Left ventricle myocardium inferior (tissue), 1 donor: ENCODE data around the gene GSK3B. TPM values are rescaled to one million over a fixed set of nuclear protein-coding genes. Genes with fewer than 3 reads are reported as not detected.

ENCODE experiments used
- DNase-seq: peaks from one replicate; pipeline ENCODE4 v3.0.0-alpha.2; 2020
- H3K27ac ChIP-seq: fragments of 200-600 bp; replicated peaks from 2 replicates; pipeline ENCODE4 v1.8.0; 2021
- H3K27me3 ChIP-seq: fragments of 200-600 bp; 2 replicates; pipeline ENCODE4 v1.8.0; 2021; ENCODE audit warnings: low read depth
- H3K36me3 ChIP-seq: fragments of 200-600 bp; 2 replicates; pipeline ENCODE4 v1.8.0; 2021
- H3K4me1 ChIP-seq: fragments of 200-600 bp; 2 replicates; pipeline ENCODE4 v1.8.0; 2021
- H3K4me3 ChIP-seq: fragments of 200-600 bp; 2 replicates; pipeline ENCODE4 v1.8.0; 2021; ENCODE audit warnings: mild to moderate bottlenecking, moderate library complexity
- H3K9me3 ChIP-seq: fragments of 200-600 bp; replicated peaks from 2 replicates; pipeline ENCODE4 v1.8.0; 2021
- CTCF ChIP-seq: fragments of 200-600 bp; IDR thresholded peaks from 2 replicates; pipeline ENCODE4 v1.8.0; 2021; ENCODE audit warnings: antibody characterized with exemption, mild to moderate bottlenecking, borderline replicate concordance
- intact Hi-C: fragments of 100-400 bp; cut with micrococcal nuclease; formaldehyde crosslinking; loops from one replicate; pipeline ENCODE4 v1.11.0; 2022
- total RNA-seq: library from RNA; stranded (reverse); fragmentation: NEBNext Ultra II Directional; extraction: Animal tissue kit (Norgen Biotek cat#: 25700); gene quantifications from one replicate; pipeline ENCODE4 v1.2.1, GENCODE V29; 2021
- donor health status: DM: no; HTN: yes; CAD: no; lungs with severe emphysema.

GSK3B gene
- total RNA-seq, 1 donor from 2014 or later = 42.5 TPM

- no peaks in the 10 kb centered on the region for H3K36me3 ChIP-seq
- H3K27me3 ChIP-seq = no peaks in the 10 kb centered on the region
- no peak overlapping the region for H3K4me3 ChIP-seq
- peaks cover 34% of the 10 kb centered on the region for H3K4me1 ChIP-seq
- intact Hi-C loops = no loop called here
- no peak for DNase-seq
- no peak for TF ChIP-seq CTCF
- H3K9me3 ChIP-seq = peaks cover 16% of the 10 kb centered on the region
- H3K27ac ChIP-seq = no peak overlapping the region
Measured at GRCh38 chr3:119937229-119937628, 157.0 kb downstream of the GSK3B start.

GRCh38 chr3:119934249-119934648 is 160.0 kb downstream of the GSK3B start:
- Histone ChIP-seq H3K27me3 (no peaks in the 10 kb centered on the region), H3K4me3 (no peak overlapping the region), H3K27ac (no peak overlapping the region), H3K9me3 (peaks cover 16% of the 10 kb centered on the region), H3K4me1 (peaks cover 48% of the 10 kb centered on the region), H3K36me3 (no peaks in the 10 kb centered on the region)
- intact Hi-C loops = no loop called here
- DNase-seq = no peak
- no peak for TF ChIP-seq CTCF

- Histone ChIP-seq H3K9me3 (peaks cover 16% of the 10 kb centered on the region), H3K27me3 (no peaks in the 10 kb centered on the region), H3K36me3 (no peaks in the 10 kb centered on the region), H3K27ac (no peak overlapping the region), H3K4me1 (peaks cover 41% of the 10 kb centered on the region), H3K4me3 (no peak overlapping the region)
- no peak for TF ChIP-seq CTCF
- intact Hi-C loops = no loop called here
- no peak for DNase-seq
Measured at GRCh38 chr3:119933207-119933606, 161.0 kb downstream of the GSK3B start.

- intact Hi-C loops = no loop called here
- H3K36me3 ChIP-seq = no peaks in the 10 kb centered on the region
Measured at GRCh38 chr3:119930286-119930685, 164.0 kb downstream of the GSK3B start.

GRCh38 chr3:119927190-119927589 is 167.1 kb downstream of the GSK3B start:
- Histone ChIP-seq H3K27ac (no peak overlapping the region), H3K36me3 (no peaks in the 10 kb centered on the region), H3K4me1 (peaks cover 45% of the 10 kb centered on the region), H3K4me3 (no peak overlapping the region), H3K27me3 (no peaks in the 10 kb centered on the region), H3K9me3 (no peaks in the 10 kb centered on the region)
- intact Hi-C loops = no loop called here
- no peak for DNase-seq
- no peak for TF ChIP-seq CTCF

More at GRCh38 chr3:119930286-119930685, 164.0 kb downstream of the GSK3B start:
- H3K27me3 ChIP-seq = no peaks in the 10 kb centered on the region
- no peaks in the 10 kb centered on the region for H3K9me3 ChIP-seq
- no peak overlapping the region for H3K27ac ChIP-seq
- H3K4me1 ChIP-seq = peaks cover 35% of the 10 kb centered on the region
- DNase-seq = no peak
- TF ChIP-seq CTCF = no peak
- H3K4me3 ChIP-seq = no peak overlapping the region
